Stimulated activated naive CD4-positive, alpha-beta T cell treated with Interleukin-2 at 50 U/mL for 16 hours (primary cell): ENCODE data around the gene RNF133.
"Not testable (repeated sequence)": the region's sequence is repeated elsewhere in the genome, so short reads cannot be mapped to it uniquely, and the experiment has no call there.

Source experiments
- DNase-seq: peaks from one replicate; lab custom pipeline; 2025; lab: John Stamatoyannopoulos, UW

RNF133 gene

DNA sequence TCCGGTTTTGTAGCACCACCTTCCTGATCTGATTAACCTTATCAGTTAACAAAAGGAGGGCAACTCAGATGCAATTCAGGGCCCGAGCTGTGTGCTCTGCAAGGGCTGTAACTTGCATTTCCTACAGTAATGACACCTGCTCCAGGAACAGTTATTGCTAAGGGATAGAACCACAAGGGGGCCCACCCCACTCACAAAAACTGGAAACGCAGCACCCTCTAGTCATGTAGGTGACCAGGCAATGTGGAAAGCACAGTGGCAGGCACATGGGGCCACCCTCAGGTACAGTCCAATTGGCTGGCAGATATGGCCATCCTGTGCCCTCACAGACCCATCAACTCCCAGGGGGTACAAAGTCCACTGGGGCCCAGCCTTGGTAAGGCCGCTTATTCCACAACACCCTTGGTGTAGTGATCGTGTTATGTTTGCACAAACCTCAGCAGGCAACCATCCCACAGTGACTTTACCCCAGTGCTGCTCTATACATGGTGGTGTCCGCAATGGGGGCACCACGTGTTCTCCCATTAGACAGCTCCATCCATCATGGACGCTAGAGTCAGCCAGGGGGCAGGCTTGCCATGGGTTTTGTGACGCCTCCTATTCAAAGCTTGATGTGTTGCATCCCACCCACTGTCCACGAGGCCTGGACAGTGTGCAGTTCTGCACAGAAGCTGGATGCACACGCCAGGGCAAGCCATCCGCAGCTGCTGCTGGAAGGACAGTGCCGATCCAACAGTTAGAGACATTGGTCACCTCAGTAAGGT lies 9.4 kb downstream of the RNF133 start:
- no peak for DNase-seq

DNA sequence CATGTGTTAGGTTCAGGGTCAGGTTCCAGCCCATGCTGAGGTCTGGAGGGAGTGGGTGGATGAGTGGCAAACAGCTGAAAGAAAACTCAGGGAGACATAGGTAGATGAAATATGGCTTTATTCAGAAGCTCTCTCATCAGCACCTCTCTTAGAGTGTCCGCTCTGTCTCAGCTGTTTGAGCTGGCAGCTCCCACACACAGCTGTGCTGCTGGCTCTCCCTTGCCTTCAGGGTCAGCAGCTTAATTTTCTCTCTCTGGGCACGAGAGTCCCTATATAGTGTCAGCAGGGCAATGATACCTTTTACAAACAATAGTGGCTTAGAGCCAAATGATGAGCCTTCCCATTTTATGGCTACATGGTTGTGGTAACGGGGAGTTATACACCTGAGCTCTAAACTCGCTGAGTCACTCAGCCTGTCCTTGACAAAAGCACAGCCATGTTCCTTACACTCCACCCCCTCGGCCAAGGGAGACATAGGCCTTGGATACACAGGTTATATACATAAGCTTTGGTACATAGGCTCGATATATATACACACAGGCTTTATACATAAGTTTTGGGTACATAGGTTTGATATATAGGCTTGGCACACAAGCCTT lies 10.4 kb downstream of the RNF133 start:
- no peak for DNase-seq

DNA sequence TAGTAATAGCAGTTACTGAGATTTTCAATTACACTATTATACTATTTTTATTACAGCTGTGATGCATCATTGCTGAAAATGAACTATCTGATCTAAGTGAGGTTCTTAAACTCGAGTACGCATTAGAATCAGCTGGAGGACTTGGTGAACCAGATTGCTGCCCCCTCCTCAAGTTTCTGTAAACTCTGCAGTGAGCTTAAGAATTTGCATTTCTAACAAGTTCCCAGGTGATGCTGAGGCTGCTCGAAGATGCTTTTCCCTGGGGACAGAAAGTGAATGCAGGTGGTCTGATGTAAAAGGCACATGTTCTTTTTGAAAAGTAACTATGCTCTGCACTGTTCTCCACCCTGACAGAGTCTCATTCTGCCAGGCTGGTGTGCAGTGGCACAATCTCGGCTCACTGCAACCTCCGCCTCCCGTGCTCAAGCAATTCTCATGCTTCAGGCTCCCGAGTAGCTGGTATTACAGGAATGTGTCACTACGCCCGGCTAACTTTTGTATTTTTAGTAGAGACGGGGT lies 12.5 kb downstream of the RNF133 start:
- no peak for DNase-seq

DNA sequence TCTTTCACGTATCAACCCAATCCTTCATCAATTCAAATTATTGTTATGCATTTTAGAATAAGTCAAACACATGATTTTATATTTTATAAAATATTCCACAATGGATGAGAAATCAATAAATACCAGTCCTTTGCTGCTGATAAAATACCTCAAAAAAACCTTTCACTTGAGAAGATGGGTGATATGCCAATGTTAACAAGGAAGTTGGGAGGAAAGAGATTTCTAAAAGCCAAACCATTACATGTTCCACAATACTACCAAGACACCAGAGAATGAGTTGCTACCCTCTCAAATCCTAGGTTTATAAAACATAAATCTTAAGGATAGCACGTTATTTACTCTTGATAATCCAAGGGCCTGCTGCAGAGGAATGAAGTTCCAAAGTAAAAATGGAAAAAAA lies 14.4 kb downstream of the RNF133 start:
- no peak for DNase-seq

DNA sequence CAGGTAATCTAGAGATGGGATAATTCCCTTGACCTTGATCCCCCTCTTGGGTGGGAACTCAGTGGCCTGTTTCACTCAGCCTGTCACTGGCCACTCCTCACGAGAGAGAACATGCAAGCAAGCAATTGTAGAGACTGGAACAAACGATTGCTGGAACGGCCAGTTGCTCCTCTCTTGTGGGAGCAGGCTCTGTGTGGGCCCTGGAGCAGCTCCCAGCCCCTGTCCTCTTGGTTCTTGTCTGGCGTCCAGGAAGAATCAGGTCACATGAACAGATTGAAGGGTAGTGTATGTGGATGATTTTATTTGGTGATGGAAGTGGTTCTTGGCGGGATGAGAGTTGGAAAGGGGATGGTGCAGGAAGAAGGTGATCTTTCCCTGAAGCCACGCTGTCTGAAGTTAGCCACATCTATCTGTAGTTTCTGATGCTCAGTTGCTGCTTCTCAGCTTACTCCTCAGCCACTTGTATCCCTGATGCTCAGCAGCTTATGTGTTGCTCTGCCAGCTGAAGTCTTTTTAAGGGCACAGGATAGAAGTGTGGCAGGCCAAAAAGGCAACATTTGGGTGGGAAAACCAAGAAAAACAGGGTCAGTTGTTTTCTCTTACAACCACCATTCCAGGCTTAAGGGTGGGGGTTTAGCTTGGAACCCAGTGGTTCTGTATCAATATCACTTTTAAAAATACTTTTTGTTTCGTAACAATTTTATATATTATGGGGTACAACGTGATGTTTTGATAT lies 15.9 kb downstream of the RNF133 start:
- DNase-seq: no peak

DNA sequence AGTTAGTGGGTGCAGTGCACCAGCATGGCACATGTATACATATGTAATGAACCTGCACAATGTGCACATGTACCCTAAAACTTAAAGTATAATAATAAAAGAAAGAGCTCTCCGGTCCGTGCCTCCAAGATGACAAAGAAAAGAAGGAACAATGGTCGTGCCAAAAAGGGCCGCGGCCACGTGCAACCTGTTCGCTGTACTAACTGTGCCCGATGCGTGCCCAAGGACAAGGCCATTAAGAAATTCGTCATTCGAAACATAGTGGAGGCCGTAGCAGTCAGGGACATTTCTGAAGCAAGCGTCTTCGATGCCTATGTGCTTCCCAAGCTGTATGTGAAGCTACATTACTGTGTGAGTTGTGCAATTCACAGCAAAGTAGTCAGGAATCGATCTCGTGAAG lies 17.7 kb downstream of the RNF133 start:
- not testable (repeated sequence) for DNase-seq

DNA sequence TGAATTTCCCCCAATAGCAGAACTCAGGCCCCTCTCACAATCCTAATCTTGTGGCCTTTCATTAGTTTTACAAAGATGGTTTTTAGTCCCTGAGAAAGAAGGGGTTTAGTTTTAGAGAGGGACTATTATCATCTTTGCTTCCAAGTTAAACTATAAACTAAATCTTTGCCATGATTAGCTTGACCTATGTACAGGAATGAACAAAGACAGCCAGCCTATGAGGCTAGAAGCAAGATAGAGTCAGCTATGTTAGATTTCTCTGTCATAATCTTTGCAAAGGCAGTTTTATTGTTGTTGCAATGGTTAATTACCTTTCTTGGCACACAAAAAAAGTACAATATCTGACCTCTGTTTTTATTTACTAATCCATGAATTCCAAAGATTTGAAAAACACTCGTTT lies 19.1 kb downstream of the RNF133 start:
- no peak for DNase-seq

DNA sequence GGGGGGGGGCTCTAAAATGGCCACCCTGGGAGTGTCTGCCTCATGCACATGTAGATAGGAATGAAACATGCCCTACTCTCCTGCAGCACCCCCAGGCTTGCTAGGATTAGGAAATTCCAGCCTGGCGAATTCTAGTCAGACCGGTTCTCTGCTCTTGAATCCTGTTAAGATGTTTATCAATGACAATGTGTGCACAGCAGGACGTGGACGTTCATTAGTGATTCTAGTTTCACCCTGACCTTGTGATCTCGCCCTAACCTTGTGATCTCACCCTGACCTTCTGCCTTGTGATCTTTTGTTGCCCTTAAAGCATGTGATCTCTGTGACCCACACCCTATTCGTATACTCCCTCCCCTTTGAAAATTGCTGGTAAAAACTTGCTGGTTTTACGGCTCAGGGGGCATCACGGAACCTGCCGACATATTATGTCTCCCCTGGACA lies 19.6 kb downstream of the RNF133 start:
- DNase-seq: not testable (repeated sequence)

DNA sequence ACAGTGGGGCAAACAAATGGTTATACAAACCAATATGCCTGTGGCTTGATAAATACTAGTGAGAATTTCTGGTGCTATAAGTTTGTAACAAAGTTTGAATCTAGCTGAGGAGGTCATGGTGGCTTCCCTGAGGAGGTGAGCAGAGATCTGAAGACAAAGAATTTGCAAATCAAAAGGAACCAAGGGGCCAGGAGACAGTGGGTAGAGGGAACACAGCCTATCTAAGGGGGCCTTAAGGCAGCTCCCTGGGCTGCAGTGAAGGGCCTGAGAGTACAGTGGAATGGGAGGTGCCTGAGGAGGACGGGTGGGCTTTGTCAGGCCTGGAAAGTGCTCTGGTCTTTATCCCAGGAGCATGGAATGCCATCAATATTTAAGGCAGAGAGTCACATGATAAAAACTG lies 21.8 kb downstream of the RNF133 start:
- no peak for DNase-seq

DNA sequence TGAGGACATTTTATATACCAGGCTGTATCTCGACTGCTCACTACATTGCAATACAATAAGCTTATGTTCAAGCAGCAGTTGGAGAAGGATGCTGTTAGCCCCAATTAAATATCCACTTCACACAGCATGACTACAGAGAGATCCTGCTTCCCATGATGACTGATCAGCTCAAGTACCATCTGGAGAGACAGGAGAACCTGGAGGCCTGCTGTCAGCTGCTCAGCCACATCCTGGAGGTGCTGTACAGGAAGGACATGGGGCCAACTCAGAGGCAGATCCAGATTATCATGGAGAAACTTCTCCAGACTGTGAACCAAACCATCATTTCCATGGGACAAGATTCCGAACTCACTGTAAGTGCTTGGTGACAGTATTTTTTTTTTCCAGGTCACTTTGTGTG lies 22.5 kb downstream of the RNF133 start:
- DNase-seq: no peak

DNA sequence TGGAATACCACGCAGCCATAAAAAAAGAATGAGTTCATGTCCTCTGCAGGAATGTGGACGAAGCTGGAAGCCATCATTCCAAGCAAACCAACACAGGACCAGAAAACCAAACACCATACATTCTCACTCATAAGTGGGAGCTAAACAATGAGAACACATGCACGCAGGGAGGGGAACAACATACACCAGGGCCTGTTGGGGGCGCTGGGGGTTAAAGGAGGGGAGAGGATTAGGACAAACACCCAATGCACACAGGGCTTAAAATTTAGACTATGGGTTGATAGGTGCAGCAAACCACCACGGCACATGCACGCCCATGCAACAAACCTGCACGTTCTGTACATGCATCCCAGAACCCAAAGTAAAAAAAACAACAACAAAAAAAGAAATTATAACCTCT lies 23.3 kb downstream of the RNF133 start:
- no peak for DNase-seq

DNA sequence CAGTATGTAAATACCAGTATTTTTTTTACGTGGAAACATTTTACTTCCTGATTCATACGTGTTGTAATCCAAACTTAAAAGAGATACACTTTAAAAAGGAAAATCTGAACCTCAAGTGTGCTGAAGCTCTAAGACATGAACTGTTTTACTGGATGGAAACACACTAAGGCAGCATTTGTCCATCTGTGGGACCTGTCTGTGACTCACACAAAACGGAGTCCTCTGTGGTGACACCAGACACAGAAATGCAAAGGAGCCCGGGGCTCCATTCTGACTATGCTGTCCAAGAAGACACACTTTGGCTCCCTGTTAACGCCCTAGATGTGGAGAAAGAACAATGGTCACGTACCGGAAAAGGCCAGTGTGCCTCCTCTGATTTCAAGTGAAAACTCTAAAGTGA lies 23.9 kb downstream of the RNF133 start:
- no peak for DNase-seq

DNA sequence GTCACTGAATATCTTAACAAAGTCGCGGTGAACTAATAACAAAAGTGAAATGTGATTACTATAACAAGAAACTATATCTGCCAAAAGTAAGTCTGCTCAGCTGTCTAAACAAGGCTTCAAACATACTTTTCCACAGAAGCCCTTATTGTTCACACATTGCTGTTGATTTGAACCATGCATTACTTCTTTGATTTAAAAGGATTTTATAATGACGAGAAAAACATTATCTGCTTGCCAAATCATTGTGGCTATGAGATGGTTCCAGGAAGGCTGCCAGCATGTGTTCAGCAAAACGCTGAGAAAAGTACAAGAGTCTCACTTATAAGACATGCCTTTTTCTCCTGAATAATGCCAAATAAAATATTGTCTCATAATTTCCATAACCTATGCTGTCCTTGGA lies 24.4 kb downstream of the RNF133 start:
- DNase-seq: no peak

DNA sequence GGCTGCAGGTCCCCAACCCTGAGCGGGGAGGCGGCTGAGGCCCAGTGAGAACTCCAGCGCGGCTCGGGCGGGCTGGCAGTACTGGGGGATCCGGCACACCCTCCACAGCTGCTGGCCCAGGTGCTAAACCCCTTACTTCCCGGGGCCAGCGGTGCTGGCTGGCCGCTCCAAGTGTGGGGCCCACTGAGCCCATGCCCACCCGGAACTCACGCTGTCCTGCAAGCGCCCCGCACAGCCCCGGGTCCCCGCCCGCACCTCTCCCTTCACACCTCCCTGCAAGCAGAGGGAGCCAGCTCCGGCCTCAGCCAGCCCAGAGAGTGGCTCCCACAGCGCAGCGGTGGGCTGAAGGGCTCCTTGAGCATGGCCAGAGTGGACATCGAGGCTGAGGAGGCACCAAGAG lies 25.0 kb downstream of the RNF133 start:
- no peak for DNase-seq

DNA sequence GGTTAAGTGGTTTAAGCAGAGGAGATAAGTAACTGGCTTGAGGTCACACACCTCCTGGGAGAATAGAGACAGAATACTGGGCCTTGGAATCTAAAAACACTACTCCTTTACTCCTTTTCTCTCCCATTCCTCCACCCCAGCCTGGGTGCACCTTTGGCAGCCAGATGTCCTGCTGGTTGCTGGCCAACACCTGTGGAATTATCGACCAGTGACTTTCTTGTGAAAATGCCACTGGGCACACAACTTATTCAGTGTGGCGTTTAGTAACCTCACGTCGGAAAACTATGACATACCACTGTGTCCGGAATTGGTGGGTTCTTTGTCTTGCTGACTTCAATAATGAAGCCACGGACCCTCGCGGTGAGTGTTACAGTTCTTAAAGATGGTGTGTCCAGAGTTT lies 26.4 kb downstream of the RNF133 start:
- no peak for DNase-seq

DNA sequence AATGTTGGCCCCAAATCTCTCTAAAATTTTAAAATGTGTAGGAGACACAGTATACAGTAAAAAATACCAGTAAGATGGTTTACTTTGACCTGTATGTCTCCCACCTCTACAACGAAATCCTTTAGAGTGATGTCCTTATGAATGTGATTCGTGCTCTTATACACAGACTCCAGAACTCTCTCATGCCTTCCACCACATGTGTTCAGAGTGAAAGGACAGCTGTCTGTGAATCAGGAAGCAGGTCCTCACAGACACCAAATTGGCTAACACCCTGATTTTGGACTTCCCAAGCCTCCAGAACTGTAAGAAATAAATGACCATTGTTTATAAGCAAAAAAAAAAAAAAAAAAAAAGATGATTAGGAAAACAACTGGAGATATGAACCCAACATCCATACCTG lies 35.2 kb downstream of the RNF133 start:
- no peak for DNase-seq

DNA sequence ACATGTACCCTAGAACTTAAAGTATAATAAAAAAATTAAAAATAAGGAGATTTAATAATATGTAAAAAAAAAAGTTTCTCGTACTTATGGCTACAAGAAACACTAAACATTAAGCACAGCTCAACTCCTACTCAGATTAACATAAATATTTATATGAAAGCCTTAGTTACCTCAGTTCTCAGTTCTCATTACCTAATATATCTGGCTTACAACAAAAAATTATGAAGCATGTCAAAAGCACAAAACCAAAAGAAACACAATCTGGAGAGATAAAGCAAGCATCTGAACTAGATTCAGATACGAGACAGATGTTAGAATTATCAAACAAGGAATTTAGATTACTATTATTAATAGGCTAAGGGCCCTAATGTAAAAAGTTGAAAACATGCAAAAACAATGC lies 40.1 kb downstream of the RNF133 start:
- DNase-seq: no peak

DNA sequence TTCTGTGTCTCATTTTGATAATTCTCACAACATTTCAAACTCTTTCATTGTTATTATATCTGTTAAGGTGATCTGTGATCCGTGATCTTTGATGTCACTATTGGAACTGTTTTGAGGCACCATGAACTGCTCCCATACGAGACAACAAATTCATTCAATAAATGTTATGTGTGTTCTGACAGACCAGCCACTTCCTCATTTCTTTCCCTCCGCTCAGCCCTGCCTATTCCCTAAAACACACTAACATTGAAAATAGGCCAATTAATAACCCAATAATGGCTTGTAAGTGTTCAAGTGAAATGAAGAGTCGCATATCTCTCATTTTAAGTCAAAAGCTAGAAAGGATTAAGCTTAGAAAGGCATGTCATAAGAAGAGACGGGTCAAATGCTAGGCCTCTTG lies 45.2 kb downstream of the RNF133 start:
- DNase-seq: no peak

DNA sequence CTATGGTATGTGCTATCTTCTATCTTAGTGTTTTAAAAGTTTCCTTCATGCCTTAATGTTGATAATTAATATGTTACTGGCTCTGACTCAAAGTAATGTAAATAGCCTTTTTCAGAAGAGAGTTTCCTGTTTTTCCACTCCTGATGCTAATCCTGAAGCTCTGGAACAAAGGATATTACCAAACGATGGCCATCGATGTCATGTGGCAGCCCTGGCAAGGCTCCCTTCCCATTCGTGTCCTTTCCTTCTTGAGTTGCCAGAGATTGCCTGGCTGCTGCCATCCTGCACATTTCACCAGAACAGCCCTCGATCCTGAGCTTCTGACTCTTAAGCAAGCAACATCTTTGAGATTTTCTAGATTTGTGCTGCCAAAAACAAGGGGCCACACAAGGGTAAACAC lies 46.0 kb downstream of the RNF133 start:
- DNase-seq: no peak

DNA sequence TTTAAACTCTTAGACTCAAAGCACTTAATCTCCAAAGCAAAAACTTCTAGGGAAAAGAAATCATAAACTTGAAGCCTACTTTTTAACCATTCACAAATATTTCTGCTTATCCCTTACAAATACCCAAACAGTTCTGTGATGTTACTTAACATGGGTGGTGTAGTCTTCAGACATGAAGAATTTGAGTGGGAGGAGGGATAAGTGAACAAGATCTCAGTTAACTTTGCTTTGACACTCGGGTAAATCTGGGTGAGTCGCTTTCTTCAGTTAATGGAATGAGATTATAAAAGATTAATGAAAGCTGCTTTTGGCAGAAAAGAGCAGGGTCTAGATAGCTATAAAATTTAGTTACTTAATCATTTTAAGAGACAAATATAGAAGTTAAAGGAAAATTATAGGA lies 47.5 kb downstream of the RNF133 start:
- no peak for DNase-seq
